GM18858 (cell line): Measurements from ENCODE around the gene BTLA.
"Not testable (repeated sequence)": the region's sequence is repeated elsewhere in the genome, so short reads cannot be mapped to it uniquely, and the experiment has no call there.

Source experiments
- ATAC-seq: cut with Tn5 transposase; IDR thresholded peaks from one replicate; pipeline ENCODE4 v1.9.1; 2021; ENCODE audit not compliant: unreplicated experiment

The BTLA gene, protein sequence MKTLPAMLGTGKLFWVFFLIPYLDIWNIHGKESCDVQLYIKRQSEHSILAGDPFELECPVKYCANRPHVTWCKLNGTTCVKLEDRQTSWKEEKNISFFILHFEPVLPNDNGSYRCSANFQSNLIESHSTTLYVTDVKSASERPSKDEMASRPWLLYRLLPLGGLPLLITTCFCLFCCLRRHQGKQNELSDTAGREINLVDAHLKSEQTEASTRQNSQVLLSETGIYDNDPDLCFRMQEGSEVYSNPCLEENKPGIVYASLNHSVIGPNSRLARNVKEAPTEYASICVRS

DNA sequence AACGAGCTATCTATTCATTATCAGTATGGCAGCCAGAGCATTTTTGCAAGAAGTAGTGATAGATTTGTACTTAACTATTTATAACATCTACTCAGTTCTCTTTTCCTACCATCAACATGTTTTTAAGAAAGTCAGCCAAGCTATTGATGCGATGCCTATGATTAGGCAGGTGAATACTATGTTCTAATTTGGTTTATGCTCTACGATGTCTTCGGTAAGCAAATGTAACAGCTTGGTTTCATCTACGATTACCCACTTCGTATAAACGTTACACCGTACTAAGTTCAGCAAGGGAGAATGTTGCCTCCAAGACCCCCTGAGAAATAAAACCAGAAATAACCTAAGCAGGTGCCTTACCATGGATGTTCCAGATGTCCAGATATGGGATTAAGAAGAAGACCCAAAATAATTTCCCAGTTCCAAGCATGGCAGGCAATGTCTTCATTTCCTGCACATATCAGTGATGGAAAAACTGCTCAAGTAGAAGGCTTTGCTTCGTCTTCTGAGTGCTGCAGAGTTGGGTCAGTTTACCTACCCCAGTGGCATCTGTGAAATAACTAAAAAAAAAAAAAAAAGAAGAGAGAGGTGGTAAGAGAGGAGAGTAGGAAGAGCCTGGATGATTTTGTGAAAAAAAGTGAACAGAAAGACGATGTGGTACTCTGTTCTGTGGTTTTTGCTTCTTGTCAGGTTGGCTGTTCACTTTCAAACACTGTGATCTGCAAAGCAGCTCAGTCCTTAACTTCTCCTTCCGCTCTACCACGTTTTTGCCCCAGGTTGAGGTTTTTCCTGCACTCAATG is at the start of gene BTLA:
TSS of gene BTLA (minus strand) at position 559 of the 798 bp plus-strand sequence. CDS start at position 445, 114 bp downstream.
- peak; percentile 66 for ATAC-seq

DNA sequence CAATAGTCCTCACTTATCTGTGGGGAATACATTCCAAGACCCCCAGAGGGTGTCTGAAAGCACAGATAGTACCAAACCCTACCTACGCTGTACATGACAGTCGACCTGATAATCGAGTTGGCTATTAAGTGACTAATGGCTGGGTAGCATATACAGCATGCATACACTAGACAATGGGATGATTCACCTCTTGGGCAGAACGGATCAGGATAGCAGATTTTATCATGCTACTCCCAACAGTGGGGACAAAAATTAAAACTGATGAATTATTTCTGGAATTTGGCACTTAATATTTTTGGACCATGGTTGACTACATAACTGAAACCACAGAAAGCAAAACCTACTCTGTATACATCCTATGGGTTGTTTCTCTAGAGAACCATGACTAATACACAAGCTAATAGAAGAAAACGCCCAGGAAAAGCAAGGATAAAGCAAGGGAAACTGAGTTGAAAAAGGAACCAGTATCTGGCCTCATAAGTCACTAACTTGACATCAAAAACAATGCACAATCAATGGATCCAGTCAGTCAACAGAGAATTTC is 47.0 kb upstream of the BTLA start:
- no peak for ATAC-seq

DNA sequence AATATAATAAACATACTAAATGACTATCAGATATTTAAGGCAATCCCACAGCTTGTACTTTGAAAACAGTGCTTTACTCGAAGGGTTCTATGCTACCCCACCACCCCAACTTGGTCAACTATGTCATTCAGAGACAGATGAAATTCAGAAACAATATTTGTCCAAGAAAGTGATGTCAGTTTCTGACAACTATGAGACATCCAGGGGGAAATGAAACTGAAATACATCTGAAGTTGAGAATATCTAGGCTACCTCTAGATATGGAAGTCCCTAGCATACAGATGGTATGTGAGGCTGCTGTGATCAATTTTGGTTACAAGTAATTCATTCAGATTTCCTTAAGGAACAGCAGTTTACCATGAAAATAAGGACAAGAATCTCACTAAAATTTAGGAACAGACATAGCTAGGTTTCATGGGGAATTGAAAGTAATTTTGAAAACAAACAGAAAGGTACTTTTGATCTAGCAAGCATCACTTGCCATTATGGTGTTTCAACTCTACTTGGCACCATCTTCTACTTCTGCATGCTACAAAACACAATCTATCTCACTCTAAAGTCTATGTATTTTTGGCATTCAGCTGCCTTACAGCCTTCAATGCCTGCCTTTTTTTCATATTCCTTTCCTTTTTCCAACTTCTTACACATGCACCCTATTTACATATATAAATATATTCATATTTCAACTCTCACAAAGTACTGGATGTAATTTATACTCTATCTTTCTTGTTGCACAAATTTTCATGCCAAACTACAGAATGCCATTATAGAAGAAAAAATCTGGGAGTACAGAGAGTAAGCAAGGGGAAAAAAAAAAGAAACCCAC is 40.8 kb upstream of the BTLA start:
- ATAC-seq, result peak; percentile 92

DNA sequence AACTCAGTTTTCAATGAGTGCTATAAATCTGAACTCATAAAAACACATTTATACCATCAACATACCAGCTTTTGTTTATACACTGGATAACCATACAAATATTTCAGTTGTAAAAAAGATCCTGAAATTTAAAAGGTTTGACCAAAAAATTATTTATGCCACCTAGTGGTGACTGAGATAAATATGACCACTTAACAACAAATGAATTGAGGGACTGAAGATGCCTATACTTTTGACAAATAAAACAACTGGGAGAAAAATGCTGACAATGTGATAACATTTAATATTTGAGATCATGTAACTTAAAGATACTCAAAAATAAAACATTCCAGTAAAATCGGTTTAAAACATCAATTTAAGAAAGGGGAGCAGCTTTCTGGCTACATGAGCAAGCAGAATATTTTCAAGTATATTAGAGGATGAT is 32.1 kb upstream of the BTLA start:
- ATAC-seq, result no peak

DNA sequence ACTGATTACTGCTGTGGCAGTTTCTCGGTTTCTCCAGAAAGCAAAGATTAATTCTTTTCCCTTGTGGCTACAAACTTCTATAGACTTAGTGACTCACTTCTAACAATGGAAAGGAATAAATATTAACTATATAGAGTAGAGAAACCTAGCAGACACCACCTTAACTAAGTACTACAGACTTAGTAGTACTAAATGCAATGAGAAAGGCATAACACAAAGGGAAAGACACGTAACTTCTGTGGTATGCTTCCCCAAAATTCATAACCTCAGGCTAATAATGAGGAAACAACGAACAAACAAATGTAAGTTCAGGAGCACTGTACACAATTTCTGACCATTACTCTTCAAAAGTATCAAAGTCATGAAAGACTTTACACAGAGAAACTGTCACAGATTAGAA is 31.3 kb upstream of the BTLA start:
- no peak for ATAC-seq

DNA sequence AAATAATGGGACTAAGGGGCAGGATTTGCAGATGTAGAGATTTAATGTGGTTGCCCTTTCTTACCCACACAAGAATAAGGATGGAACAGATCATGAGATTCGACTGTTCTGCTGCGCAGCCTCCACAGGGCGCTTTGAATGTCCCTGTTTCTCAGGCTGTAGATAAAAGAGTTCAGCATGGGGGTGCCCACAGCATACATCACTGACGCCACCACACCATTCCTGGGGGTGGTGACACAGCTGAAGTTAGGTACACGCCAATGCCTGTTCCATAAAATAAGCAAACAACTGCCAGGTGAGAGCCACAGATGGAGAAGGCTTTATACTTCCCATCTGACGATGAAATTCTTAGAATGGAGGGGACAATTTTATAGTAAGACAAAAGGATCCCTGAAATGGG is 24.9 kb upstream of the BTLA start:
- not testable (repeated sequence) for ATAC-seq

DNA sequence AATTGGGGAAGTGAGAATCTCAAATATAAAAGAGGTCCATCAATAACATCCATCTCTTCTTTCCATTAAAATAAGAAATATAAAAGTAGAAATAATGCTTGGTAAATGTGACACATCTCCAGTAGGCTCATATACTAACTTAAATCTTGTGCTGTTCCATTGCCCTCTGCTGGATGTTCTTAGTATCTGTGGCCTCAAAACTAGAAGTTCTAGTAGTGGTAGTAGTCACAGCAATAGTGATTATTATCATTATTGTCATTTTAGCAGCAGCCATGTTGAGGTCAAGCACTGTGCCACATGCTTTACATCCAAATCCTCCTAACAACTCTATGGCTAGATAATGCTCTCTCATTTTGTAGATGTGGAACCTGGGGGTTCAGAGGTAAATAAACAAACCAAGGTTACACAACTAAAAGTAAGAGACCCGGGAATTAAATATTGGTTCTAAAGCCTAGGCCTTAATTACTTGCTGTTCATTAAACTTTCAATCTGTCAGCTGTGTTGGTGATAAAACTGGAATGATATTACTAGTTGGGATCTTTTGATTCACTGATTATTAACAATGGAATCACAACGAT is 20.2 kb upstream of the BTLA start:
- no peak for ATAC-seq

DNA sequence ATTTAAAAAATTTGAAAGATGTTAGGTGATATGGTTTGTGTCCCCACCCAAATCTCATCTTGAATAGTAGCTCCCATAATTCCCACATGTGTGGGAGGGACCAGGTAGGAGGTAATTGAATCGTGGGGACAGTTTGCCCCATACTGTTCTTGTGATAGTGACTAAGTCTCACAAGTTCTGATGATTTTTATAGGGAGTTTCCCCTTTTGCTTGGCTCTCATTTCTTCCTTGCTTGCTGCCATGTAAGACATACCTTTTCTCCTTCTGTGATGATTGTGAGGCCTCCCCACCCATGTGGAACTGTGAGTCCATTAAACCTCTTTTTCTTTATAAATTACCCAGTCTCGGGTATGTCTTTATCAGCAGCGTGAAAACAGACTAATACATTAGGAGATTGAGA is 19.7 kb upstream of the BTLA start:
- ATAC-seq, result not testable (repeated sequence)

DNA sequence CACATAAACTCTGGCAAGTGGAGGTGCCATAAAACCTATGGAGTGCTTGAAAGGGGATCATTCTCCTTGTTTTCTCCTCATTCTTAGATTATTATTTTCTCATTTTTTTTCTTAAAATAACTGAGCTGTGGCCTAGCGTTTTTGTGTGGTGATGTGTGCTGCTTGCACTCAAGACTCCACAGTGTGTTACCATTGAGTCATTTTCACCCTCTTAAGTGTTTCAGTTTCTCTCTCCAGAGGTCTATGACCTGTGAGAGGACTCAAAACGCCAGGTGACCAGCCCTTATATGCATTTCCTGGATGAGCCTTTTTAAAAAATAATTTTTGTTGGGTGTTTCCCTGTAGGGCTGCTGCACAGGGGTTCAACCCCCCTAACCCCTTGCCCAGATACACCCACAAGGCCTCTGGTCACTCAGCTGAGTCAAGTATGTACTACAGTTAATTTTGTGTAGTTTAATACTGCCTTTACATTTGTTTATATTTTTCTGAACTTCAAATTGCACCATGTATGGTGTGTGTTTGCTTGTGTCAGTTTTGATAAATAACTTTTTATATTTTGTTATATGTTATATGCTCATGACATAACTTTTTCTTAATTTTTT is 15.4 kb upstream of the BTLA start:
- peak; percentile 99 for ATAC-seq

DNA sequence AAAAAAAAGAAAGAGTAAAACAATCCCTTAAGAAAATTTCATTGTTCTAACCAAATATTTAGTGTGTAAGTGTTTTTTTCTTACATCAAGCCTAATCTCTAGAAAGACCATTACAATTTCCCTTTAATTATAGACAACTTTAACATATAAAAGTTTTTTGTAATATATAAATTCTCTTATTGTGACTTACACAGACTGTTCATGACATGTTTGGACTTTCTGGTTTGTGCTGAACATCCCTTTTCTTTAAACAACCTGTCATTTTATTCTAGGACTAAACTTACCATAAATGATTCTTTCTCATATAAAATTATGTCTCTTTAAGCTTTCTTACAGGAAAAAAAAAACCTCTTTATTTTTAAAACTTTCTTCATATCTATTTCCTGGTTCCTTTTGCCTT is 13.0 kb upstream of the BTLA start:
- no peak for ATAC-seq

DNA sequence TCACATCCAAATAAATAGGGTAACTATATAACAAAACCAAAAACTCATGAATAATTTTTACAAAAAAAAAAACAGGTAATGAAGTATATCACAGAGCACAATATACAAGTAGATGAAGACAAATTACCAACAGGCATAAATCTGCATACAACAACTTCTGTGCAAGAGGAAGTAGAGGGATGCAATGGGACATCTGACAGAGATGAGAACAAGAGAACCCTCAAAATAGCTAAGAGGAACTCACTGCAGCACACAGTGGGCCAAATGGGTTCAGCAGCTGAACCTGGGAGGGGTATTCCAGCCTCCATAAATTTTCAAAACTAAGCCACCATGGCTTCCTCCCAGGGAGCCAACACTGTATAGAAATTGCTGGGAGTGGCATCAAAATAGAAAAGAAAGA is 9.6 kb upstream of the BTLA start:
- ATAC-seq, result no peak

DNA sequence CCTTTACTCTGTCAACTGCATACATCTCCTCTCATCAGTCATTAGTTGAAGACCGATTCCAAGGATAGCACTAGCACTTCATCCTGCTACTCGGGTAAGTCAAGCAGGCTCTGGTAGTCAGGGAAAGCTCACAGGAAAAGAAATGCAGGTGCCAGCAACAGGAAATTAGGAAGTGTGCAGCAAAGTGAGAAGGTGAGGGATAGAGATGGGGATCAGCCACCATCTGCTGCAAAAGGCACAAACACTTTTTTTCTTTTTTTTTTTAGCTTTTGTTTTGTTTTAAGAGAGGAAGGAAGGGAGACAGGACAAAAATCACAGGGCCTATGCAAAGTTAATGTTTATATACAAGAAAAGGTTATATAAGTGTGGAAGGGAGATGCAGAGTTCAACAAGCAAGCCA is 9.0 kb upstream of the BTLA start:
- no peak for ATAC-seq

DNA sequence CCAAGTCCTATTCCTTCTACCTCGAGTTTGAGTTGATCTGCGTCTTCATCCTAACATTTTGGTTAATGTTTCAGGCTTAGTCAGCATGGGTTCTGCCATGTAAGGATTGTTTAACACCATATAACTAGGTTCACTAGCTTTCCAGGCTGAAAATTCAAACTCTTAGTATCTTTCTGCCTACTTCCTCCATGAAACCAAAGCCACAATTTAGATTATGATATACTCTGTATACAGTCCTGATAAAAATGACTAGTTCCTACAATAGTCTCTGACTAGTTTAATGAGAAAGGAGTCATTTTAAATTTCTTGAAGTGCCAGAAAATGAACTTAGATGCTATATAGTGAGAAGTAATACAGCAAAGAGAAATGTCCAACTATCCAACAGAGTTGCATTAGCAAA is 6.6 kb upstream of the BTLA start:
- ATAC-seq, result no peak

DNA sequence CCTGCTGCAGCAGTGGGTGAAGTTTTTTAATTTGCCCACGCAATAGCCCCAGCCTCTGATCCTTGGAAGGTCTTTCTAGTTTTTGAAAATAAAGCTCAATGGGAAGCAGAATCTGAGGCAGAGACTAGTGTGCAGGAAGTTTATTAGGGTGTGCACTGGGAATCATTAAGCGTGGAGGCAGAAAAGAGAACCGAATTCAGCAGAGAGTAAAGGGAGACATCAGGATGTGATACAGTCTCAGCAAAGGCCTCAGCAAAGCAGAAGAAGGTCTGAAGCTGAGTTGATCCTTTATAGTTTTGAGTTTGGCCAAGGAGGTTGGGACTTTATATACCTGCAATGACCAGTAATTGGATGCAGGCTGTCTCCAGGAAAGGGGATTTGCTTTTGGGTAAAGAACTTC is 4.9 kb upstream of the BTLA start:
- ATAC-seq, result no peak

DNA sequence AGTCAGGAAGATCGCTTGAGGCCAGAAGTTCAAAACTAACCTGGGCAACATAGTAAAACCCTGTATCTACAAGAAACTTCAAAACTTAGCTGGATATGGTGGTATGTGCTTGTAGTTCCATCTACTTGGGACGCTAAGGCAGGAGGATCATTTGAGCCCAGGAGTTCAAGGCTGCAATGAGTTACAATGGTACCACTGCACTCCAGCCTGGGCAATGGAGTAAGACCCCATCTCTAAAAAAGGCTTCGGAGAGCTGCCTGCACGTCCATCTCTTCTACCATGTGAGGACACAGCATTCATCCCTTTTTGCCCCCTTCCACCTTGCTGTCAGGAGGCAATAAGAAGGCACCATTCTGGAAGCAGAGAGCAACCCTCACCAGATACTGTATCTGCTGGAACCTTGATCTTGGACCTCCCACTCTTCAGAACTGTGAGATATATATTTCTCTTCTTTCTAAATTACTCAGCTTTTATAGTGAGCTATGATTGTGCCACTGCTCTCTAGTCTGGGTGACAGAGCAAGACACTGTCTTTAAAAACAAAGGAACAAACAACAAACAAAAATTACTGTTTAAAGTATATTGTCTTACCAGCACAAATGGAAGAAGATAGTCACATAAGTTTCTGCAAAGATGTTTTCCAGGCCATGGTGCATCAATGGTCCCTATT is 4.2 kb upstream of the BTLA start:
- ATAC-seq, result no peak

DNA sequence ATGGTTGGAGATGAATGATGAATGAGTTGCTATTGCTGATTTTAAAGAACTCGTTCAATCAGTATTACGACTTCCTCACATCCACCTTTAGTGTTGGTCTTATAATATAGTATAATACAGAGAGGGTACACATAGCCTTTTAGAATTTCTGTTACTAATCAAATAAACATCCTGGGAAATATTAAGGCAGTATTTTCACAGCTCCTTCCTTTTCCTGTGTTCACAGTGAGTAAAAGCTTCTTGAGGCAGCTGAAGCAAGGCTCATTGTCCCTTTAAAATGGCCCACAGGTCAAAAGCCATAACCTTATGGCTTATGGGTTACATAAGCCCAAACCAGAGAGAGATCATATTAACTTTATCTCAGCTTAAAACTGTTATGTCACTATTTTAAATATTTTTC is 1.3 kb upstream of the BTLA start:
- no peak for ATAC-seq

DNA sequence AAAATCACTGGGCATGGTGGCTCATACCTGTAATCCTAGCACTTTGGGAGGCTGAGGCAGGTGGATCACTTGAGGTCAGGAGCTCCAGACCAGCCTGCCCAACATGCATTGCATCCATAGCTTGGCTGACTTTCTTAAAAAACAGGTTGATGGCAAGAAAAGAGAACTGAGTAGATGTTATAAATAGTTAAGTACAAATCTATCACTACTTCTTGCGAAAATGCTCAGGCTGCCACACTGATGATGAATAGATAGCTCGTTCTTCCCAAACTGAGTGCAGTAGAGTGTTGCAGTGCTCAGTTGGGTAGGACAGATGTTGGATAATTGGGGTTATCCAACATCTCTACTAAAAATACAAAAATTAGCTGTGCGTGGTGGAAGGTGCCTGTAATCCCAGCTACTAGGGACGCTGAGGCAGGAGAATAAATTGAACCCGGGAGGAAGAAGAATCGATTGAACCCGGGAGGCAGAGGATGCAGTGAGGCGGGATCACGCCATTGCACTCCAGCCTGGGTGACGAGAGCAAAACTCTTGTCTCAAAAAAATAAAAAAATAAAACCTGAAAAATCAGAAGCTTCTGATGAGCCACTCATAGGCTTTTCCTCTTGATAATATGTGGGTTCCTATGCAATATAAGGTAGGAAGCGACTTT is 1.2 kb downstream of the BTLA start:
- ATAC-seq, result no peak

DNA sequence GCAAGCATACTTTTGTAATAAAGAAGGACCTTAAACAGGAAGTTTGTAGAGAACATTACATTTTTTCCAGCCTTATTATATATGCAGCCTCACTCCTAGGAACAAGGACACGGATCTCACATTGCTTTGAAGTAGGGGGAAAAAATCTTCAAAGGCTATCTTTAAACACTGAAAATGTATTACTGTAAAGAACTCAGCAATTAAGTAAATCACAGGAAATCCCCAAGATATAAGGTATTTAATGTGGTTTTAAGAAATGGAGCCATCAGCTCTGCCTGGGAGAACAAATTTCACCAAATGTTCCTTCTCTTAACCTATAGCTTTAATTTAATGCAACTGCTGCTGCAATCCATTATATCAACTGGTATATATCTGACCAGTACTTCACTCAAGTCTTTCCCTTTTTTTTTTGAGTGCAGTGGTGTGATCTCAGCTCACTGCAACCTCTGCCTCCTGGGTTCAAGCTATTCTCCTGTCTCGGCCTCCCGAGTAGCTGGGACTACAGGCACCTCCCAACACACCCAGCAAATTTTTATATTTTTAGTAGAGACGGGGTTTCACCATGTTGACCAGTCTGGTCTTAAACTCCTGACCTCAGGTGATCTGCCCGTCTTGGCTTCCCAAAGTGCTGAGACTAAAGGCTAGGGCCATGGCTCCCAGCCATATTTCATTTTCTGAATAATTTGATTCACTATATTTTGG is 2.8 kb downstream of the BTLA start:
- ATAC-seq, result no peak

DNA sequence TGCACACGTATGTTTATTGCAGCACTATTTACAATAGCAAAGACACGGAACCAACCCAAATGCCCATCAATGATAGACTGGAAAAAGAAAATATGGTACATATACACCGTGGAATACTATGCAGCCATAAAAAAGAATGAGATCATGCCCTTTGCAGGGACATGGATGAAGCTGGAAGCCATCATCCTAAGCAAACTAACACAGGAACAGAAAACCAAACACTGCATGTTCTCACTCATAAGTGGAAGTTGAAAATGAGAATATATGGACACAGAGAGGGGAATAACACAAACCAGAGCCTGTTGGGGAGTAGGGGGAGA is 4.9 kb downstream of the BTLA start:
- ATAC-seq, result not testable (repeated sequence)
